ENCODE data around the gene CTNNA2. TPM values are rescaled to one million over a fixed set of nuclear protein-coding genes. Genes with fewer than 3 reads are reported as not detected.

The CTNNA2 gene
- total and polyA plus RNA-seq, 9 of the 15 experiments (the other 6 are each of a cell fraction or from before 2014, with no cell fraction given): 0.03 to 0.40 (median 0.15) TPM

GRCh38 chr2:80413136-80413535 is 900.3 kb downstream of the CTNNA2 start (continued):
- TF ChIP-seq ZHX1 (conservative IDR thresholded peaks at IDR 0.05; ENCODE audit: low read length) (no peak), ZNF518B (CRISPR knock-in tag; IDR thresholded peaks at IDR 0.05) (no peak)

GRCh38 chr2:80417737-80418136 is 904.9 kb downstream of the CTNNA2 start:
- no TSS peak for BruUV-seq (replicated peaks)
- Histone ChIP-seq H3K4me1 (replicated peaks in 1 of 2; ENCODE audit: control insufficient read depth in 2 of 2, insufficient read depth in 2 of 2, low read length in 2 of 2) (no peaks in the 10 kb centered on the region), H3K27me3 (ENCODE audit: control insufficient read depth in 2 of 2, insufficient read depth in 2 of 2, low read length in 2 of 2) (no peaks in the 10 kb centered on the region), H3K9me3 (replicated peaks; ENCODE audit: control insufficient read depth, insufficient read depth, low read depth, low read length) (no peaks in the 10 kb centered on the region), H3K9me1 (ENCODE audit: control insufficient read depth, insufficient read depth, low read length) (no peaks in the 10 kb centered on the region), H2AFZ (ENCODE audit: low read depth, low read length) (no peak overlapping the region), H3K36me3 (ENCODE audit: control insufficient read depth, insufficient read depth, low read length) (no peaks in the 10 kb centered on the region), H4K20me1 (replicated peaks; ENCODE audit: control insufficient read depth, insufficient read depth, low read length) (no peaks in the 10 kb centered on the region), H3K27ac (ENCODE audit: extremely low read depth, low read depth, low read length) (no peak overlapping the region), H3K9ac (ENCODE audit: insufficient read depth in 1 of 2, low read depth in 2 of 2, low read length in 2 of 2) (no peak overlapping the region), H3K79me2 (ENCODE audit: control insufficient read depth, insufficient read depth, low read length) (no peaks in the 10 kb centered on the region), H3K4me2 (ENCODE audit: insufficient read depth, low read length) (no peak overlapping the region), H3K4me3 (no peak overlapping the region)
- ATAC-seq: no peak
- intact Hi-C loops (cut with micrococcal nuclease): no loop called here
- 27% methylated on average over 1 of the region's 1 CpG for WGBS (ENCODE audit: insufficient coverage, low coverage, missing lambda C conversion rate)
- in situ Hi-C loops (cut with MboI): no loop called here
- POLR2A ChIA-PET: interaction anchor here (1.1 kb wide), 1 partner anchor 12 kb away, joined by 4 read pairs; no protein-coding TSS in a partner anchor
- FAIRE-seq: no peak
- CTCF ChIA-PET (ENCODE audit: low intra/inter-chr PET ratio): no interaction called here
- no peak for DNase-seq (ENCODE audit: extremely low read depth in 1 of 4, low spot score in 3 of 4)
- TF ChIP-seq HMGXB4 (CRISPR knock-in tag; IDR thresholded peaks at IDR 0.05): no peak
- no peak for TF ChIP-seq FOXA3 (CRISPR knock-in tag; conservative IDR thresholded peaks at IDR 0.05 in 1 of 2, IDR thresholded peaks at IDR 0.05 in 1 of 2)
- TF ChIP-seq STAT5B (CRISPR knock-in tag; IDR thresholded peaks at IDR 0.05): no peak
- TF ChIP-seq CBX2 (IDR thresholded peaks at IDR 0.05; ENCODE audit: insufficient read depth, low read length, poor library complexity, severe bottlenecking): no peak
- no peak for TF ChIP-seq HNRNPUL1 (IDR thresholded peaks at IDR 0.05; ENCODE audit: low read length)
- no peak for TF ChIP-seq CBX5 (IDR thresholded peaks at IDR 0.05; ENCODE audit: borderline replicate concordance, low read depth)
- no peak for TF ChIP-seq NKRF (IDR thresholded peaks at IDR 0.05; ENCODE audit: borderline replicate concordance)
- TF ChIP-seq SMARCA5 (IDR thresholded peaks at IDR 0.05): no peak
- no peak for TF ChIP-seq SLC30A9 (CRISPR knock-in tag; IDR thresholded peaks at IDR 0.05)

Measured in K562 (cell line).